K562 (cell line): Measurements from ENCODE around the gene SOX12. TPM values are rescaled to one million over a fixed set of nuclear protein-coding genes. Genes with fewer than 3 reads are reported as not detected.

Experiments
- BACH1 ChIP-seq: fragments of 200-800 bp; sonication (Bioruptor generic); IDR thresholded peaks from 2 replicates; pipeline ENCODE4 v1.6.1; 2016; ENCODE audit warnings: missing genetic modification characterization, missing compliant biosample characterization
- DIDO1 ChIP-seq: fragments of 450-650 bp; IDR thresholded peaks from 2 replicates; pipeline ENCODE4 v1.6.1; 2016; ENCODE audit warnings: low read depth, missing biosample characterization, missing genetic modification characterization
- GTF2B ChIP-seq: IDR thresholded peaks from 2 replicates; pipeline ENCODE4 v1.6.1; 2011; ENCODE audit not compliant: insufficient read length; ENCODE audit errors: extremely low read depth
- HDAC1 ChIP-seq, 2 experiments: fragments of 450-650 bp; IDR thresholded peaks; 2 replicates each; pipeline ENCODE4 v1.6.1; 2016 to 2017; ENCODE audit warnings: inconsistent platforms in 1 of 2, mild to moderate bottlenecking in 1 of 2, moderate library complexity in 1 of 2
- IFI16 ChIP-seq: fragments of 250-450 bp; sonication (Bioruptor Pico); IDR thresholded peaks from 2 replicates; pipeline ENCODE4 v2.1.2; 2022; ENCODE audit warnings: mild to moderate bottlenecking, inconsistent platforms
- LARP7 ChIP-seq: fragments of 450-650 bp; IDR thresholded peaks from 2 replicates; pipeline ENCODE4 v1.6.1; 2016
- MAFG ChIP-seq: fragments of 450-650 bp; conservative IDR thresholded peaks from 2 replicates; pipeline ENCODE4 v1.6.1; 2016; ENCODE audit warnings: missing genetic modification characterization, missing compliant biosample characterization
- MECOM ChIP-seq: fragments of 250-450 bp; sonication (Bioruptor Pico); IDR thresholded peaks from 2 replicates; pipeline ENCODE4 v1.8.0; 2022; ENCODE audit warnings: inconsistent platforms
- NR2C2 ChIP-seq, 2 experiments: fragments of 200-800 bp in 1 of 2; sonication (Bioruptor generic) in 1 of 2; sonication (generic) in 1 of 2; formaldehyde crosslinking in 1 of 2; IDR thresholded peaks; 2 replicates each; pipeline versions ENCODE4 v1.6.1 to v1.8.0; 2016 to 2022; ENCODE audit warnings: mild to moderate bottlenecking in 1 of 2, missing compliant biosample characterization in 1 of 2, missing genetic modification characterization in 1 of 2, missing genetic modification reagents in 1 of 2
- NR4A1 ChIP-seq, 2 experiments: fragments of 250-450 bp in 1 of 2; fragments of 450-650 bp in 1 of 2; sonication (Bioruptor Pico) in 1 of 2; IDR thresholded peaks; 2 replicates each; pipeline versions ENCODE4 v1.4.0 to v1.6.1; 2016 to 2020; ENCODE audit warnings: mild to moderate bottlenecking in 2 of 2, missing compliant biosample characterization in 1 of 2, missing genetic modification characterization in 1 of 2, moderate library complexity in 1 of 2
- PHB2 ChIP-seq: fragments of 450-650 bp; IDR thresholded peaks from 2 replicates; pipeline ENCODE4 v1.6.1; 2017; ENCODE audit warnings: low read depth
- REST ChIP-seq, 2 experiments: fragments of 450-650 bp; formaldehyde crosslinking in 1 of 2; IDR thresholded peaks; 2 replicates each; pipeline versions ENCODE4 v1.4.0 to v1.6.1; 2014 to 2020; ENCODE audit warnings: mild to moderate bottlenecking in 2 of 2, borderline replicate concordance in 1 of 2, low read depth in 1 of 2
- TRIM24 ChIP-seq, 2 experiments: fragments of 450-650 bp; IDR thresholded peaks; 2 replicates each; pipeline ENCODE4 v1.6.1; 2016
- USF1 ChIP-seq: sonication (generic); formaldehyde crosslinking; IDR thresholded peaks from 2 replicates; pipeline ENCODE4 v1.9.0; 2022; ENCODE audit warnings: mild to moderate bottlenecking, missing genetic modification reagents
- ZFP1 ChIP-seq: fragments of 450-650 bp; formaldehyde crosslinking; IDR thresholded peaks from 2 replicates; pipeline ENCODE4 v1.4.0; 2020; ENCODE audit warnings: mild to moderate bottlenecking, mixed read lengths
- ZNF347 ChIP-seq: fragments of 450-650 bp; formaldehyde crosslinking; IDR thresholded peaks from 2 replicates; pipeline ENCODE4 v1.4.0; 2020; ENCODE audit warnings: low read depth, mild to moderate bottlenecking, moderate library complexity
- ZNF561 ChIP-seq: fragments of 450-650 bp; formaldehyde crosslinking; conservative IDR thresholded peaks from 2 replicates; pipeline ENCODE4 v1.4.0; 2020; ENCODE audit warnings: mild to moderate bottlenecking, moderate library complexity
- ZSCAN32 ChIP-seq: fragments of 450-650 bp; formaldehyde crosslinking; IDR thresholded peaks from 2 replicates; pipeline ENCODE4 v1.4.0; 2020; ENCODE audit warnings: mild to moderate bottlenecking, moderate library complexity
- polyA plus RNA-seq, 8 experiments: library from polyadenylated mRNA; depleted of rRNA in 4 of 8; stranded (reverse) in 5 of 8; unstranded in 3 of 8; fragments of >200 nt; fragmentation: Nextera tagmentation in 2 of 8; fragmentation: Illumina TruSeq in 1 of 8; extraction: Ambion mirVana in 2 of 8; extraction: Trizol in 1 of 8; gene quantifications; 2 replicates each; pipeline versions ENCODE4 v1.2.1 to v1.2.3, GENCODE V29; 2011 to 2014; ENCODE audit warnings: inconsistent platforms in 1 of 8, missing spikeins in 1 of 8
- total RNA-seq, 7 experiments: library from RNA; depleted of rRNA in 6 of 7; stranded (reverse); fragments of >200 nt in 6 of 7; fragmentation: Illumina TruSeq in 2 of 7; extraction: Trizol in 2 of 7; gene quantifications; 2 replicates each; pipeline versions ENCODE4 v1.2.1 to v1.2.3, GENCODE V29; 2011 to 2021; ENCODE audit warnings: low replicate concordance in 1 of 7

SOX12 gene
- total and polyA plus RNA-seq, 9 of the 15 experiments (the other 6 are each of a cell fraction or from before 2014, with no cell fraction given): 0.42 to 26.3 (median 2.6) TPM

GRCh38 chr20:364905-365794 is 39.8 kb downstream of the SOX12 start (continued):
- 0 out of 2 replicates have a peak, but pooled peaks have one; percentile 21 for TF ChIP-seq MECOM
- TF ChIP-seq HDAC1 (IDR thresholded peaks at IDR 0.05): peak in 1 of 2 experiments; percentile 11; a peak in 1 of 4 replicates
- no peak for TF ChIP-seq ZSCAN32
- TF ChIP-seq NR4A1 (CRISPR knock-in tag; IDR thresholded peaks at IDR 0.05): no peak
- TF ChIP-seq NR4A1 (tag; IDR thresholded peaks at IDR 0.05): peak; percentile 82
- peak; percentile 94 for TF ChIP-seq BACH1 (tag)
- no peak for TF ChIP-seq PHB2
- no peak for TF ChIP-seq NR2C2 (CRISPR knock-in tag; IDR thresholded peaks at IDR 0.05)
- TF ChIP-seq NR2C2 (tag; IDR thresholded peaks at IDR 0.05): peak; percentile 54; the same call in 1 of the 2 replicates
- TF ChIP-seq TRIM24 (IDR thresholded peaks at IDR 0.05): no peak; a peak in 1 of 4 replicates
- TF ChIP-seq GTF2B: no peak
- TF ChIP-seq REST (IDR thresholded peaks at IDR 0.05; ENCODE audit: borderline replicate concordance): peak; percentile 75
- no peak for TF ChIP-seq REST (CRISPR knock-in tag; IDR thresholded peaks at IDR 0.05; ENCODE audit: low read depth)
- no peak for TF ChIP-seq ZFP1 (CRISPR knock-in tag)
- peak; percentile 97 for TF ChIP-seq MAFG (tag)
- TF ChIP-seq USF1: 0 out of 2 replicates have a peak, but pooled peaks have one; percentile 7
- TF ChIP-seq LARP7: no peak
- no peak for TF ChIP-seq DIDO1
- TF ChIP-seq ZNF561 (CRISPR knock-in tag): no peak
- no peak for TF ChIP-seq IFI16 (CRISPR knock-in tag)
- no peak for TF ChIP-seq ZNF347 (CRISPR knock-in tag)
